ENCODE results near the gene MVB12B.

GRCh38 chr9:126404459-126404858, 77.8 kb downstream of the MVB12B start:
- TF ChIP-seq POLR2AphosphoS5 (IDR thresholded peaks at IDR 0.05; ENCODE audit: insufficient read depth in 1 of 2, low read depth in 1 of 2) = no peak
- TF ChIP-seq CTCF (IDR thresholded peaks at IDR 0.05) = no peak

Measured in vagina (tissue), 2 donors.